Measurements from ENCODE around the gene PACSIN1.

Gene PACSIN1

DNA sequence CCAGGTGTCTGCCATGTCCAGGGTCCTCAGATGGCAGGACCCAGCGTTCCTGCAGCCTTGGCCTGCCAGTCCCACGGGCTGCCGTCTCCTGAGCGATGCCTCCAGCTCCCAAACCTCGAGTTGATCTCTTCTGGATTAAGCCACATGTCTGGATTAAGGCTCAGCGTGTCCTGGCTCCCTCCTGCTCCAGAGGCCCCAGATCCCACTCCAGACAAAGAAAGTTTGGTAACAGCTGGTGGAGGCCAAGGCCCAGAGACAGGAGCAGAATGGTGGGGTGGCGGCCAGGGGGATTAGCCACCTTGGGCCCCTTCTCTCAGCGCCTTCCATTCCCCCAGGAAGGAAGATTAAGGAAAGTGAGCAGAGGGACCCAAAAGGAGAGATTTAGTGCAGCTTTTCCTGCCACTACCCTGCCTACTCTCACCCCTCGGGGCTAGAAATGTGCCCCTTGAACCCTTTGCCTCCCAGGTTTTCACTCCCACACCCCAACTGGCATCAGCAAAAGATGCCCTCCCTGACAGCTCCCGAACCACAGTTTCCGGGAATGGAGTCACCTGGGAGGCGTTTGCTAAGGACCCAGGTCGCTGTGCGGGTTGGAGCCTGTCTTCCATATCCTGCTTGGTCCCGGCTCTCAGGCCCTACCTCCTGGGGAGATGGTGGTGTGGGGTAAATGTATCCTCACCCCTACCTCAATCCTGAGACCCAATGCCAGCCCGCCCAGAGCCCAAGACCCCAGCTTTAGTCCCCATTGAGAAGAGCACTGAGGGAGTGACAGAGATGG, 83.3 kb downstream of the PACSIN1 start:
- DNase-seq = no peak

GRCh38 chr6:34549804-34550202, 83.9 kb downstream of the PACSIN1 start:
- no peak for DNase-seq

DNA sequence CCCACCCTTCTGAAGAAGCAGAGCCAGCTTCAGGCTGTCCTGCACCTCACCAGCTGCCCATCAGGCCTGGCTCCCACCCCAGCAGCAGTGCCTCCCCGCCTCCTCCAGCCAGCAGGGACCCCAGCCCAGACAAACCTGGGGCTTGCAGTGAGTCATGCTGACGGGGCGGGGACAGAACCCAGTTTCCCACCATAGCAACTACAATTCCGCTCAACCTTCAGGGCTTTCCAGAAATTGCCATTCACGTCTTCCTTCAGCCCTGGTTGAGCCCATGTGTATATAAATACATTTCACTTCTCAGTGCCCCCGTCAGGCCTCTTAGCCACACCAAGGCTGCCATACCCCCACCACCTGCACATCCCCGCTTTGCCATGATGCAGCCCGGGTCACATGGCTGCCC, 85.8 kb downstream of the PACSIN1 start:
- no peak for DNase-seq

GRCh38 chr6:34552620-34553019, 86.7 kb downstream of the PACSIN1 start:
- DNase-seq = no peak

DNA sequence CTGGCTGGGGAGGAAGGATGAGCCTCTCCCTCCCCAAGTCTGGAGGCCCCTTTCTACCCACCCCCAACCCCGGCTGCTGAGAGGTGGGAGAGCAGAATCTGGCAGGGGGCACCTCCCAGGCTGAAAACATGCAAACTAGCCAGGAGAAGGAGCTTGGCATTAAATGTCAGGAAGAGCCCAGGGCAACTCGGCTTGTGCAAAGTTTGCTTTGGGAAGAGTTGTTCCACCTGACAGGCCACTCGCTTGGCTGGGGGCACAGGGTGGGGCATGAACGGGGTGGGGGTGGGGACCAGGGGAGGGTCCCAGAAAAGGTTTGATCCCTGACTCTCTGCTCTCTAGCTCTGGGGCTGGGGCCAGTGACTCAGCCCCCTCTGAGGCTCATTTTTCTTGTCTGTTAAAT, 87.3 kb downstream of the PACSIN1 start:
- DNase-seq = no peak

DNA sequence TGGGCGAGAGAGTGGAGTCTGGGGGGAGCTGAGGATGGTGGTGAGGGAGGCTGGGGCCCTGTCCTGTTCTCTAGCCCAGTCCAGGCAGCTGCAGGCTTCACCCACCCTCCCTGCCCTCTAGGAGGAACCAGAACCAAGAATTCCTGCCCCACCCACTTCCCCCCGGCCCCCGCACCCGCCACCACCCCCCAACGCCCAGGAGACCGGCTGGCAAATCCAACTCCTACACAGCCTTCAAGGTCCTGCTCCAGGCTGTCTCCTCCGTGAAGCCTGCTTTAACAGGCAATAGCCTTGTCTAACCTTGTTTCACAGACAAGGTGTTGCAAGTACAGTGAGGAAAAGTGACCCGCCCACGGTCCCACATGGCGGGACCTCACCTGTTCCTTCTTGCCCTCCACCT, 87.9 kb downstream of the PACSIN1 start:
- DNase-seq = no peak

DNA sequence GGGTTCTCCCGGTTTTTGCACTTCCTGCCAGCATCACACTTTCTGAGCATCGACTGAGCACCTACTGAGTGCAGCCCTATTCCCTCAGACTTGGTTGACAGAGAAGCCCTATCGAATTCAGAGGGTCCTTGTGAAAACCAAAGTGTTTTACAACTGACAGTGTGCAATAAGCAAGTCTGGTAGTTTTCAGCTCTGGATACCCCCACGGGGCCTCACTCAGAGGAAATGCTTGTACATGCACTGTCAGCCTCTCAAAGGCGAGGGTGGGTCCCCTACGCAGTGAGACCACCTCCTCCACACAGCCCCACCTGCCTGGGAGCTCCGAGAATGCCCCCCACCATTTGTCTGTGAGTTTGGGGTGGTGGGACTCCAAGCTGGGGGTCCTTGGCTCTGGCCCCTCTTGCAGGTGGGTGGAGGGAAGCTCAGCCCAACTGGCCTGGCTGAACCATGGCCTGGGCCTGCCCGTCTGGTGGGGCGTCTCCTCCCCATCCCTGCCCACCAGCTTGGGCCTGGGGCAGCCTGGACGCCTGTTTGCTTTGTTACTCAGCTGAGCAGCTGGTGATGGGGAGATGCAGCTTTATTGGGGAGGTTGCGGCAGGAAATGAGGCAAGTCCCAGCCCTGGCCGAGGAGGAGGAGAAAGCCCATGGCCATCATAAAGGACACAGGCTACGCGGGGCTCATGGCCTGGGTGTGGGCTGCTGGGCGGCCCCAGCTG, 88.6 kb downstream of the PACSIN1 start:
- no peak for DNase-seq

DNA sequence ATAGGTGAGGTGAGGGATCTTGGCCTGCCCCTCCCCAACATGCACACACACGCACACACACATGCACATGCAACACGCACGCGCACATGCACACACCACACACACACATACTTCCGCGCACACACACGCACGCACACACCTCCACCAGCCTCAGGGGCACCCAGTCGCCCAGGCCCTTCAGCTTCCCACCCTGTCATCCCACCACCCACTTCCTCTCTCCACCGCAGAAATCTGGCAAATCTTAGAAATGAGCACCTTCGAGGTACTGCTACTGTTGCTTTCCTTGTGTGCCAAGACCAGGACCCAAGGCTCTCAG, 89.1 kb downstream of the PACSIN1 start:
- no peak for DNase-seq

GRCh38 chr6:34555328-34555727, 89.5 kb downstream of the PACSIN1 start:
- no peak for DNase-seq

DNA sequence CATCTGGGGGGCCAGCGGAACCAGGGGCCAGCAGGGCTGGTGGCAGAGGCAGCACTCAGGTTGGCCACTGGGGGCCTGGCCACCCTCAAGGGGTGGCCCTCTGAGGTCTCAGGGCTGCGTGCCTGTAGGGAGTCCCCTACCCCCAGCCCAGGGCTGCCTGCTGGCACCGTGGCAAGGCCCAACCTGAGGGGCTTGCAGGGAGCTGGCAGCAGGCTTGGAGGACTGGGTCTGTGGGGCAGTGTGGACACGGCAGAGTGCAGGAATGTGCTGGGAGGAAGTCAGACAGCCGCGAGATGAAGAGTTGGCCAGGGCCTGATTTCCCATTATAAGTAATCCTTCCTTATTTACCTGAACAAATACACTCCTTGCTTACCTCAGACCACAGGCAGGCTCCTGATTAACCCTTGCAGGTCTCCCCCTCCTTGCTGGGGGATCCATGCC, 90.2 kb downstream of the PACSIN1 start, which contains the start of gene SPDEF:
Gene SPDEF, minus strand, starts transcription at position 299 of the 441 bp plus-strand sequence. CDS start 11,874 bp downstream, outside the sequence.
- DNase-seq = peak; percentile 70

GRCh38 chr6:34556493-34556892, 90.6 kb downstream of the PACSIN1 start:
- DNase-seq = no peak

GRCh38 chr6:34557228-34557627, 91.4 kb downstream of the PACSIN1 start:
- no peak for DNase-seq

DNA sequence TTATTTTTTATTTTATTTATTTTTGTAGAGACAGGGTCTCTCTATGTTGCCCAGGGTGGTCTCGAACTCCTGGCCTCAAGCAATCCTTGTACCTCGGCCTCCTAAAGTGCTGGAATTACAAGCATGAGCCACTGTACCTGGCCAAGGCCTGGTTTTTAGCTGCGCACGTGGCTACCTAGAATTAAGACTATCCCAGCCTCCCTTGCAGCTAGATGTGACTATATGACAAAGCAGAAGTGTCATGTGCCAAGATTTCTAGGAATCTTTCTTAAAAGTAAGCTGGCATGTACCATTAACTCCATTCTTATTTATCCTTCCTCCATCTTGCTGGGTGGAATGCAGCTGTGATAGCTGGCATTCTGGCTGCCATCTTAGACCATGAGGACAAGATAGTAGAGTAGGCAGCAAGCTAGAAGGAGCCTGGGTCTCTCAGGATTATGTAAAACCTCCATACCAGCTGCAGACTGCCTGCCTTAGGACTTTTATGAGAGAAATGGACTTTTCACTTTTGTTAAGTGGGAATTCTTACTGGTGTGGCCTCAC, 92.4 kb downstream of the PACSIN1 start:
- no peak for DNase-seq

DNA sequence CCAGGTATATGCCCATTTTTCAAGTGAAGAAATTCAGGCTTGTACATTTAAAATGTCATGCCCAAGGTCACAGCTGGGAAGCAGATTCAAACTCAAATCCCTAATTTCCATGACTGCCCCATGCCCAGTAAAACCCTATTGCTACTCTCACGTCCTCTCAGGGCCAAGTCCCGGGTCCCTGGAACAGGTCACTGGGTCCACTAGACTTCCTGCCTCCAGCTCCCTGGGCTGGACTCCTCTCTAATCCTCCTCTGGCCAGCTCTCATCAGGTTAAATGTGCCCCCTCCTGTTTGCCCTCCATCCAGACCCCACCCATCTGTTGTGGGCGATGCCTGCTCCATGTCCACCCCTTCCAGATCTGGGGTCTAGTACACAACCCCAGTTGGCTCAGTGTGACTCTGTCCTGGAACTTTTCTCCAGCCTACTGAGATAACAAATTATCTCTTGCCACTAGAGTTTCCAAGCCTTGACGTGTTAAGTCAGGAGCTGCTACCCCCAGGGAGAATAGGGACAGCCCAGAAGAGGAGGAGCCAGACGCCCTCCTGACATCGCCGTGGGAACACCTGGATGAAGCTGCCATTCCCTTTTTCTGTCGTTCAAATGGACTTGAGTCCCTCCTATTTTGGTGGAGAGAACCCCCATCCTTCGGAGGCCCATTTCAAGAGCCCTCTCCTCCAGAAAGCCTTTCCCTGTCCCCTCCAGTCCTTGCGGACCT, 93.9 kb downstream of the PACSIN1 start:
- no peak for DNase-seq

DNA sequence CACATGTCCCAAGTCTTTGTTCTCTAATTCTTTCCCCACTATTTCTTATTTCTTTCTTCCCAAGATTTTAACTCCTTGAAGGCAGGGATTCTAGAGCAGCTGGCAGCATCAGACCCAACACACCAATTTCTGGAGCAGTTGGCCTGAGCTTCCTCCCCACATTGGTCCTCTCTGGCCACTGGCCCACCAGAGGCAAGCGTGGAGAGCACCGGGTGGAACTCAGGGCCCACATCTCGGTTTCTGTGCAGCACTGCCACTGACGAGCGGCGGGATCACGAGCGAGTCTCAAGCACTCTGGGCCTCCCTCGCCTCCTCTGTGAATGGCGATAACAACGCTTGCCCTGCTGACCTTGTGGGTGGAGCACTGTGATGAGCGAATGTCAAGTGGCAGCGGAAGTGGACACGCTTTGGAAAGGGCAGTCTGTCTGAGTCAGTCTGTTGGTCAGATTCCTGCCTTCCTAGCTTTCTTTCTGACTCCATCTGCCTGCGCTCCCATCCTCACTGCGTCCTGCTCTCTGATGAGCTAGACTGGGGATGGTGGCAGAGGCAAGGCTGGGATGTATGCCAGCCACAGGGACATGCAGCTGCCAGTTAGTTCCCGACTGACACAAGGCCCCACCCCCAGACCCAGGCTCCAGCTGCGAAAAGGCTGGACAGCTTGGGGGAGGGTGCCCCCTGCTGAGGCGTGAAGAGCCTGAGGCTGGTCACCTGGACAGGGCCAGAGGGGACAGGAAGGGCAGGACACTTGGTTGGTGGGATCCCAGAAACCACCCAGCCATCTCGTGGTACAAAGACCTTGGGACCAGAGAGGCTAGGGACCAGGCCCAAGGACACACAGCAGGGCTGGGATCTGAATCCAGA, 94.7 kb downstream of the PACSIN1 start:
- DNase-seq = no peak

DNA sequence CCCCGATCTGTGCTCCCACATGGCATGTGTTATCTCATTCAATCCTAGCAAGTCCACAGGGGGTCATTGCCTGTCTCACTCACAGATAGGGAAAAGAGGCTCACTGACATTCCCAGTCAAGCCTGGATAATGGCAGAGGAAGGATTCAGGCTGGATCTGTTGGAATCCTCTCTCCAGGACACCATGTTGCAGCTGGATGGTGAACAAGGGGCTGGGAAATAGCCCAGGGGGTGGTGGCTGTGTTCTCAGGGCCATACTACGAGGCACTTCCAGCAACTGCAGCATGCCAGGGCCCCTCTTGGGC, 95.3 kb downstream of the PACSIN1 start:
- DNase-seq = no peak

- DNase-seq = no peak
These were observed 96.5 kb downstream of the PACSIN1 start for GRCh38 chr6:34562350-34562749.

DNA sequence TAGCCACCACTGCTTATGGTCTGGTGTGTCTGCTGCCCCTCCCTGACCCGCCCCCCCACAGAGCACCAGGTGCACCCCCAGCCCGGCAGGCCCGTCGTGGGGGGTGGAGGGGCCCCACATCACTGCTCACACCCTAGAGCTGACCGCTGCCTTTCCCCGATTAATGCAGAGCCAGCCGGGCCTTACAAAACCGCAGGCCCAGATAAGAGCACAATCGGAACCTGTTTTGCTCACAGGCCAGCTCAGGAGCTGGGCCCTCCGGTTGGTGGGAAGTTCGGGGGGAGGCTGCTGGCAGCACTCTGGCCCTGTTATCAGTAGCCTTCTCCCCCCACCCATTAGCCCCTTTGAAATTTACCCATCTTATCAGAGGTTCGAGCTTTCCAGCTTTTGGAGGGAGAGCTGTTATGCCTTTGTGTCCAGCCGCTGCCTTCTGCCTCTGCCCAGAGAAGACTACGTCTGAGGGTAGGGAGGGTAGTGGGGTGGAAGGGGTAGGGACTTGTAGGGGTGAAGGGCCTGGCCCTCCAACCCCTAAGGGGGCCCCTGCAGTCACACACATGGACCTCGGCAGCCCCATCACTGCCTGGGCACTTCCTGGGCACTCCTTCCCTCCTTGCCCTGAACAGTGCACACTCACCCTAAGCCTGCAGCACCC, 97.1 kb downstream of the PACSIN1 start:
- DNase-seq = no peak

GRCh38 chr6:34563513-34563870, 97.6 kb downstream of the PACSIN1 start:
- no peak for DNase-seq

- no peak for DNase-seq
These were observed 98.3 kb downstream of the PACSIN1 start for GRCh38 chr6:34564181-34564580.

DNA sequence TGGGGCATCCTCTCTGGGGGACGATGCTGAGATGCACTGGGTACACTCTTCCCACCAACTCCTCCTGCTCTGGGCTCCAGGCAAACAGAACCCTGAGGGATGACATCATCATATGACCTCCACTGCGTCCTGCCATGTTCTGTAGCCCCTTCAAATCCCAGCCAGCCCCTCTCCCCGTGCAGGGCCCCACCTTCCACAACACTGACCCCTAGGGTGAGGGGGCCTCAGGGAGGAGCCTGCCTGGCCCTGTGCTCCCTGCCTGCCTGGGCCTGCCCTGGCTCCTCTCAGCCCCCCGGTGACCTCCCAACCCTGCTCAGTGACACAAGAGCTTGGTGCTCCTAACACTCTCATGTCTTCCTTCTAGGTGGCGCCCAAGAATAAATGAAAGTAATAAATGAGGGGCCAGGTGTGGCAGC, 99.9 kb downstream of the PACSIN1 start:
- DNase-seq = no peak

DNA sequence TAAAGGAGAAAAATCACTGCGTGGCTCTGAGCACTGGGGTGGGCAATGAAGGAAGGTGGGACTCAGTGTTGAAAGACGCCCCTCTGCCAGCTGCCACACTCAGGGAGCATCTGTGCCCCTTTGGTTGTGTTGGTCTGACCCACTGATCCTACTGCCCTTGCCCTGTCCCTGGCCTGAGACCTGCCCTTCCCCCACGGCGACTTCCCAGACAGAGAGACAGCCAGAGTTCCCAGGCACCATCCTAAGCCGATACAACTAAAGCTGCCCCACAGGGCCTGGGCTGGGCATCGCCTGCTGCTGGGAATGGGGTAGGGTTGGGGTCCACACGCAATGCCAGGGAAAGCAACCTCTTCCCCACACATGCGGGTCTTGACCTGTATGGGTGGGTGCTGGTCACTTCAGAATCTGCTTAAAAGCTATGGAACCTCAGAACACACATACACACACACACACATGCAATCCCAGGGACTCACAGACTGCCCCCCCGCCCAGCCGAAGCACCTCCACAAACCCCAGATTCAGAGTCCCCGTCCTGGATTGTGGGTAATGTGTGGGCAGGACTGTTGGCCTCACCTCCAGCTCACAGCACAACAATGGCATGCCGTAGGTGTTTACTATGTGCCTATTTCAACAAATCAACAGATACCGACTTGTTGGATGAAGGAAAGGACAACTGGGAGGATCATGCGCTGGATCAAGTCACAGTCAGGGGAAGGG, 101.1 kb downstream of the PACSIN1 start:
- DNase-seq = no peak
